ENCODE measurements around the gene CPNE7.

The CPNE7 gene

DNA sequence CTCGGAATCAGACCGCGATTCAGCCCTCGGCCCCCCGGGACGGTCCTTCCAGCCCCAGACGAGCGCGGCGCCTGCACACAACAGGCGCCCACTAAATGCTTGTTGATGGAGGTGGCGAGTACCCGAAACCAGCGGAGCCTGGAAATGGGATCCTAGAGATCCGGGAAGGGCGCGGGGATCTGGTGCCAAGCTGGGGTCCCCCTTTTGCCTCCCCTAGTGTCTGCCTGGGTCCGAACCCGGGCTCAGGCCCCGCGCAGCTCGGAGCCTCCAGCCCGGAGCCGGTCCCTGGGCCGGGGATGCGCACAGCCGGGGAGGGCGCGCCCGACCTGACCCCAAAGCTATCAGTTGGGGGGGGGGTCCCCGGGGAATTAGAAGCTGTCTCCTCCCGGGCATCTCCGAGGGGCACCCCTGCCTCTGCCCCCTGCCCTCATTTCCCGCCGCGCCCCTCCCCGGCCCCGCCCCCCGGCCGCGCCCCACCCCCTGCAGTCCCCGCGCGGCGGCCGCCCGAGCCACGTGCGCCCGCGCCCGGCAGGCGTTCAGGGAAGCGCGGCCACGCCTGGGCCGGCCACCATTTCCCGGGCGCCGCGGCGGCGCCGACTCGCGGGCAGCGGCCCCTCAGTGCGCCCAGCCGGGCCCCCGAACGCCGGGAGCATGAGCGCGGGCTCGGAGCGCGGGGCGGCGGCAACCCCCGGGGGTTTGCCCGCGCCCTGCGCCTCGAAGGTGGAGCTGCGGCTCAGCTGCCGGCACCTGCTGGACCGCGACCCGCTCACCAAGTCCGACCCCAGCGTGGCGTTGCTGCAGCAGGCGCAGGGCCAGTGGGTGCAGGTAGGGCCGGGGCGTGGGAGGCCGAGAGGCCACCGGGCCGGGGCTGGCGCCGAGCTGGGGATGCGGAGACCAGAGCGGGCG lies at the start of gene CPNE7:
CPNE7 (plus strand) TSS at position 512 of the 906 bp plus-strand sequence; CDS start at position 652, 140 bp downstream.
- peak; percentile 39 for DNase-seq

DNA sequence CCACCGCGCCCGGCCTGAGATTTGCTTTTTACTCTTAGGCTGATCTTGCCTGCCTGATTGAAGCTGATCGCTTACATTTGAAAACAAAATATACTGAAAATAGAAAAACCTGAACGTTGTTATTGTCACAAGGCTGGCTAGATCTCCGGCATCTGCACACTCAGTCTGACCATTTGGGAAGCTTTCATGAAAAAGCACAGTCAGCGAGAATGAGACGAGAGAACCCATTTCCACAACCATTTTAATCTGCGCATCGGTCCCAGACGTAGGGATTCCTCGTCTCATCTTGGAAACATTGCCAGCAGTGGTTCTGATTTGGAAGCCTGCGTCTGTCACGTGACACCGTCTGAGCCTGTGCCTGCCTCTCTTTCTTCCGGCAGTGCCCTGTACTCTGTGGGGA lies 46.5 kb upstream of the CPNE7 start:
- no peak for DNase-seq

DNA sequence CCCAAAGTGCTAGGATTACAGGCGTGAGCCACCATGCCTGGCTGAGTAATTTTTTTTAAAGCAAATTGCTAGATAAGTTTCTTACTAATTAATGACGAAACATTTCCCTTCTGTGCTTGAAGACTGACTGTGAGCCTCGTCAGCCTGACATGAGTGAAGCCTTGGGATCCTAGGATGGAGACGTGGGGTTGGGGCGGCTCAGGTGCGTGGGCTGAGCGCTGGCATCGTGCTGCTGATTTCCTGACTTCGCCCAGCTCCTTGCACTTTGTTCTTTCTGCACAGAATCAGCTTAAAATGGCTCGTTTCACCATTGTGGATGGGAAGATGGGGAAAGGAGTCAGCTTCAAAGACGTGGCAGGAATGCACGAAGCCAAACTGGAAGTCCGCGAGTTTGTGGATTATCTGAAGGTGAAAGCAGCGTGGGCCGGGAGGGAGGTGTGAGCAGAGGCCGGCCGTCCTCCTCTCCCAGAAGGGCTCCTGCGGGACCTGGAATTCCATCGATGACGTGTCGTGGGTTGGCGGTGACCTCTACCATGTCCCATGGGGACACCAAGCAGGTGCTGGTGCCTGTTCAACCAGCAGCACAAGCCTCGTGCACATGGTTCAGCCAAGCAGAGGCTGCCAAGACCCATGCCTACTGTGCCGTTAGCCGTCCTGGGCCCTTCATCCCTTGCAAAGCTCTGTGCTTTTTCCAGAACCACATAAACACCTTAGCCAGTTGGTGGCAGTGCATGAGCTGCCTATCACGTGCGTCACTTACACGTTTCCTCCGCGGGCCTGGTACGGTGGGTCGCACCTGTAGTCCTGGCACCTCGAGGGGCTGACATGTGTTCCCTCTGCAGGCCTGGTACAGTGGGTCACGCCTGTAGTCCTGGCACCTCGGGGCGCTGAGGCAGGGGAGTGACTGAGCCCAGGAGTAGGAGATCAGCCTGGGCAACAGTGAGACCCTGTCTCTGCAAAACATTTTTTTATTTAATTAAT lies 44.9 kb upstream of the CPNE7 start:
- no peak for DNase-seq

GRCh38 chr16:89531821-89532526 lies 43.6 kb upstream of the CPNE7 start:
- no peak for DNase-seq

DNA sequence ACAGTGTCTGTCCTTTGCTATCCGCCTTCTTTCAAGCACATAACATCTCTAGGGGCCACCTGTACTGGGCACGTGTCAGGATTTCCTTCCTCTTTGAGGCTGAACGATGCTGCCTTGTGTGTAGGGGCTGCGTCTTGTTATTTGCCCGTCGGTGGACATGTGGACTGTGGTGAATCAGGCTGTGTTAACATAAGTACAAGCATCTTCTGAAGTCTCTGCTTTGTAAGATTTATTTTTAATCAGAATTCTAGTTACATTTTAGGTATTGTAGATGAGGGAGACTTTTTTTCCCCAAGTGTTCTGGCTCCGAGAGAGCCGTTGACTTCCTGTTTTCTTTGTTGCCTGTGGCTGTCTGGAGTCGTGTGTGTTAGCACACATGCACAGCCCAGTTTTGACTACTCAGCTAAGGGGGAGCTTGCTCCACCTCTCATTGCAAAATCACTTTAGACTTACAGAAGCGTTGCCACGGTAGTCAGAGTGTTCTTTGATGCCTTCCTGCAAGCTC lies 41.3 kb upstream of the CPNE7 start:
- peak; percentile 38 for DNase-seq

DNA sequence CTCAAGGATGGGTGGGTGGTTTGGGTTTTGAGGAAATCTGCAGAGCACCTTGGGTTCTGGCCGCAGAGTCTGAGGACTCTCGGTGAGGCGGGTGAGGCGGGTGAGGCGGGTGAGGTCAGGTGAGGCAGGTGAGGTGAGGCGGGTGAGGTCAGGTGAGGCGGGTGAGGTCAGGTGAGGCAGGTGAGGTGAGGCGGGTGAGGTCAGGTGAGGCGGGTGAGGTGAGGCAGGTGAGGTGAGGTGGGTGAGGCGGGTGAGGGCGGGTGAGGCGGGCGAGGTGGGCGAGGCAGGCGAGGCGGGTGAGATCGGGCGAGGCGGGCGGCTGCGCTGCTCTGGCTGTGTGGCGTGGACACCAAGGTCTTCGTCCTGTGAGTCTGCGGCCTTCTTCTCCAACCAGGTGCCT lies 39.2 kb upstream of the CPNE7 start:
- DNase-seq = no peak

DNA sequence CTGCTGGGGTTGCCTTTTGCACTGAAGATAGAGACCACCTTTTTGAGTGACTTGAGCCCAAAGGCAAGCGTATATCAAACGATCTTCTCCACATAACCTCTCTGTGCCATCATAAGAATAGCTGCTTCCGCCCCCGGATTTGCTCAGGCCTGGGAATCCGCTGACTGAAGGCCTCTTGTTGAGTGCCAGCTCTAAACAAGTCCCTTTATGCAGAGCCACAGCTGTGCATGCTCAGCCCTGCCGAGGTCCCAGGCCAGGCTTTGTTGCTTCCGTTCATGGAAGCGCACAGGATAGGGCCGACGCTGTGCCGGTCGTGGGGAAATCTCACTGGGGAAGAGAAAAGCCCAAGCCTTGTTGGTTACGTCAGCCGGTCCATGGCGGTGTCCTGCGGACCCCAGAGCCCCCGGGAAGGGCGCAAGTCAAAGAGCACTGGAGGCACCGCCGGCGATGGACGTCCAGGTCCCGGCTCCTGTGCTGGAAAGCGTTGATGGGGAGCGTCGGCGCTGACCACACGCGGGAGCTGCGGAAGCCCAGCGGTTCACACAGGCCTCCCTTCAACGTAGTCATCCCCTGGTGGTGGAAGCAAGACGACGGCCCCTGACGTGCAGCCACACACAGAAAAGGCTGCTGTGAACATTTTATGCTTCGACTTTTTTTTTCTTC lies 38.5 kb upstream of the CPNE7 start:
- DNase-seq = no peak

DNA sequence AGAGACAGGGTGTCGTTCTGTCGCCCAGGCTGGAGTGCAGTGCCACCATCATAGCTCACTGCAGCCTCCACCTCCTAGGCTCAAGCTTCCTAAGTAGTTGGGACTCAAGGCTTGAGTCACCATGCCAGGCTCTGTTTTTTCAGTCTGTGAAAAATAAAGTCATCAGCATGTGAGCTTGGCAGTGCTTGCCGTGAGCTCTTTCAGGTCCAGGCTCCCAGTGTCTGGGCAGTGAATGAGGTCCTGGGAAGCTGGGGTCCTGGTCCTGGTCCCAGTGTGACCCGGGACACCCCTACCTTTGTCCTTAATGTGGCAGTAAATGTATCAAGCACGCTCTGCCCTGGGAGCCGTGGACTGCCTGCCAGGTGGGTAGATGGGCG lies 38.0 kb upstream of the CPNE7 start:
- no peak for DNase-seq

GRCh38 chr16:89538286-89538685 lies 37.3 kb upstream of the CPNE7 start:
- DNase-seq = no peak

GRCh38 chr16:89540557-89540956 lies 35.0 kb upstream of the CPNE7 start:
- DNase-seq = no peak

DNA sequence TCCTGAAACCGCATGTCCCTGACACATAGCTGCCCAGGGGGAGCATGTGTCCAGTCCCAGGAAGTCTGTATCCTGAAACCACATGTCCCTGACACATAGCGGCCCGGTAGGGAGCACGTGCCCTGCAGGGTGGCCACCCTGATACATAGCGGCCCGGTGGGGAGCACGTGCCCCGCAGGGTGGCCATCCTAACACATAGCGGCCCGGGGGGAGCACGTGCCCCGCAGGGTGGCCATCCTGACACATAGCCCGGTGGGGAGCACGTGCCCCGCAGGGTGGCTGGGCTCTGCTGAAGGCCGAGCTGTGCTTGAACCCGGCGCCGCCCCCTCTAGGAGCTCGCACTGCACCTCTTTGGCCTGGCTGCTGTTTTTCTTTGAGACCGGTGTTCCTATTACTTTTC lies 33.8 kb upstream of the CPNE7 start:
- no peak for DNase-seq

- DNase-seq = no peak
These were observed 31.4 kb upstream of the CPNE7 start for GRCh38 chr16:89544113-89544512.

GRCh38 chr16:89544713-89545043 lies 30.9 kb upstream of the CPNE7 start:
- DNase-seq = no peak

GRCh38 chr16:89545044-89545830 lies 30.3 kb upstream of the CPNE7 start:
- no peak for DNase-seq

GRCh38 chr16:89545831-89546574 lies 29.6 kb upstream of the CPNE7 start:
- no peak for DNase-seq

DNA sequence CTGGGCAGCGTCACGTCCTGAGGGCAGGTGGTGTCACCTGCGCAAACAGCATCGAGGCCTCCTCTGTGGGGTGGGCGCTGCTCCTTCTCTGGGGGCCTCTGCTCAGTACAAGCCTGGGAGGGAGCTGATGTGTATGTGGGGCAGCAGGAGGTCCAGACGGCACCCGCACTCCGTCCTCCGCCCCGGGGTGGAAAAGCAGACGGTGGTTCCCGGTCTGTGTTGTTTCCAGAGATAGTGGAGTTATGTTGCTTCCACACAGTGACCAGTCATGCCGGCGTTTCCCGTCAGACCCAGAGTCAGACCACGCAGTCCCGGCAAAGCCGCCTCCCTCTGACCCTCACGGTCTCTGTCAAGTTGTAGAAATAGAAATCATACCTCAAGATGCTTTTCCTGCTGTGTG lies 28.8 kb upstream of the CPNE7 start:
- DNase-seq = no peak

- DNase-seq = no peak
These were observed 28.3 kb upstream of the CPNE7 start for GRCh38 chr16:89547291-89547690.

DNA sequence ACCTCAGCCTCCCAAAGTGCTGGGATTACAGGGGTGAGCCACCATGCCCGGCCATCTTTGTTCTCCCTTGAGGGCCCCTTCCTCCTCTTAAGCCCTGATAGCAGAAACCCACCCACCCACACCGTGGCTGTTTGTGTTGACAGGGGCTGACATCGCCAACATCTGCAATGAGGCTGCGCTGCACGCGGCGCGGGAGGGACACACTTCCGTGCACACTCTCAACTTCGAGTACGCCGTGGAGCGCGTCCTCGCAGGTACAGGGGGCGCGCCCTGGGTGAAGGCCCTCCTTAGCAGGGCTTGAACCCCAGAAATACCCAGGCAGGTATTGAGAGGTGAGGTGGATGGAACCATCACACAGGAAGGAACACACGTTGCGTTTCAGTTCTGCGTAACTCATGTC lies 27.7 kb upstream of the CPNE7 start:
- DNase-seq = no peak

GRCh38 chr16:89548344-89549006 lies 27.1 kb upstream of the CPNE7 start:
- DNase-seq = no peak

DNA sequence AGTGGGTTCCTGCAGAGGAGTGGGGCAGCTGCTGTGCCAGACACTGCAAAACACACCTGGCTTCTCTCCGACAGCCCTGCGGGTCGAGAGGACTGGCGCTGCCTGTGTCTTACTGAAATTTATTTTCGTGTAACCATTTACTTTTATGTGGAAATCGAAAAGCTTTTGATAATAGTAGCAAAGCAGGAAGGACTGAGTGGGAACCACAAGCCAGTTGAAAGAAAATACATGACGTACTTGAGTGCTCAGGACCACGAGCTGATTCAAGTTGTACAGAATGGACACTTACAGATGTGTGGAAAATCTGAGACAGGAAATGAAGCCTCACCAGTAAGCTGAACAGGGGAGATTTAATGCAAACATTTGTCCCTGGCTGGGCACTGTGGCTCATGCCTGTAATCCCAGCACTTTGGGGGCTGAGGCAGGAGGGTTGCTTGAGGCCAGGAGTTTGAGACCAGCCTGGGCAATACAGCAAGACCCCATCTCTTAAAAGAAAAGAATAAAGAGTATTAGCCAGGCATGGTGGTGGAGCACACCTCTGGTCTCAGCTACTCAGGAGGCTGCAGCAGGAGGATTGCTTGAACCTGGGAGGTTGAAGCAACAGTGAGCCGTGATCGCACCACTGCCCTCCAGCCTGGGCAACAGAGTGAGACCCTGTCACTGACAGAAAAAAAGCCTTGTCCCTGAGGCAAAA lies 26.4 kb upstream of the CPNE7 start:
- peak; percentile 49 for DNase-seq

All from activated T-cell treated with anti-CD3 and anti-CD28 coated beads, Interleukin-2, amount 50 U/mL, for 1 hour (primary cell).